ENCODE data around the gene FJX1.

GRCh38 chr11:35629511-35629910, 11.3 kb downstream of the FJX1 start:
- TF ChIP-seq CTCF (IDR thresholded peaks at IDR 0.05 in 8 of 11, conservative IDR thresholded peaks at IDR 0.05 in 3 of 11) (no peak), POLR2A (IDR thresholded peaks at IDR 0.05) (no peak)

Data from spleen (tissue), 7 donors.